Fibroblast of gingiva (primary cell): ENCODE data around the gene ITPK1.

Source experiments
- DNase-seq: peaks from one replicate; pipeline ENCODE4 v3.0.0-alpha.2; 2011; ENCODE audit warnings: low read depth

ITPK1 gene

GRCh38 chr14:92938235-92938875, 177.4 kb downstream of the ITPK1 start:
- no peak for DNase-seq

DNA sequence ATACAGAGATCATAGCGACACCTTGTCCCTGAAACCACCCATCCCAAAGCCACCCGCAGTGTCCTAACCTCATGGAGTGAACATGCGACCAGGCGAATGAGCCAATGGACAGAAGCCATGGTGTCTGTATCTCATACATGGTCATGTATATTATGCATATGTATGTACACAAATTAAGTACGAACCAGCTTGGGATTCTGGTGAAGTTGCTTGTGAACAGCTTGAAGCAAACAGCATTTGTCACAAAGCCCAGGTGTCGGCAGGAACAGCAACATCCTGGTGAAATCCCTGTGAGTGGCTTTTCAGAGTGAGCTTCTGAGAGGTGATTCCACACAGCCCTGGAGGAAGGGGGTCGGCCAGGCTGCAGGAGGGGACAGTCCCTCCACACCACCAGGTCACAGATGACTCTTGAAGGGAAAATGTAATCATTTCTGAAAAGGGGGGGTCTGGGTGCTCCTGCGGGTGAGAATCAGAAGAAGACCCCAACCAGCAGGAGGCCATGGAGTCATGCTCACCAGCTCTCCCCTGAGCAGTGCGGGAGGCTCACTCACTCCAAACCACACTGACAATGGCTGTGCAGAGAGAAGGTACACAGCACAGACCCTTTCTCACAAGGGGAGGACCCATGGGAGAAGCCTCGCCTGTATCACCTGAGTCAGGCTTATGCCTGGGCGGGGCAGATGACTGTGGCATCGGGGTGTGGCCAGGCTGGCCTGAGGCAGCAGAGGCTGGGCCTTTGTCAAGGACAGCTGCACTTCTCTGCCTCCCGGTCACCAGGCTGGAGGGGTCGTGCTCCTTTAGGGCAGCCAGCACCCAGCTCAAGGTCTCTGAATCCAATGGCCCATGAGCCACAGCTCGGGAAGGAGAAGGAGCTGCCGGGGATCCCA, 178.4 kb downstream of the ITPK1 start:
- DNase-seq: no peak

- DNase-seq: no peak
Observed at GRCh38 chr14:92936085-92936484, 179.6 kb downstream of the ITPK1 start.

DNA sequence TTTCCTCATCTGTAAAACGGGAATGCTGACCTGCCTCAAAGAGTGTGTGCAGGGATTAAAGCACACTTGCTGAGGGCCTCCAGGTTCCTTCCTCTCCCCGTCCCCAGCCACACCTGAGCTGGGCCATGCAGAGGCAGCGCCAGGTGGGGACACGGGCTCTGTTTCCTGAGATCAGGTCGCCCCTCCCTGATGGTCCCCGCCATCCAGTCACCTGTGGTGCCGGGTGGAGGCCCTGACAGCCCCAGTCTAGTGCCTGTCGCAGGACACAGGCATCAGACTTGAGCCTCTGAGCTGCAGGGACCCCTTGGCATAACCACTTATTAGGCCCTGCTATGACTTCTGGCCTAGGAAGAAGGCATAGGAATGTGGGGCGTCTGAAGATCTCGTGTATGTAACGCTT, 180.3 kb downstream of the ITPK1 start:
- DNase-seq: no peak

DNA sequence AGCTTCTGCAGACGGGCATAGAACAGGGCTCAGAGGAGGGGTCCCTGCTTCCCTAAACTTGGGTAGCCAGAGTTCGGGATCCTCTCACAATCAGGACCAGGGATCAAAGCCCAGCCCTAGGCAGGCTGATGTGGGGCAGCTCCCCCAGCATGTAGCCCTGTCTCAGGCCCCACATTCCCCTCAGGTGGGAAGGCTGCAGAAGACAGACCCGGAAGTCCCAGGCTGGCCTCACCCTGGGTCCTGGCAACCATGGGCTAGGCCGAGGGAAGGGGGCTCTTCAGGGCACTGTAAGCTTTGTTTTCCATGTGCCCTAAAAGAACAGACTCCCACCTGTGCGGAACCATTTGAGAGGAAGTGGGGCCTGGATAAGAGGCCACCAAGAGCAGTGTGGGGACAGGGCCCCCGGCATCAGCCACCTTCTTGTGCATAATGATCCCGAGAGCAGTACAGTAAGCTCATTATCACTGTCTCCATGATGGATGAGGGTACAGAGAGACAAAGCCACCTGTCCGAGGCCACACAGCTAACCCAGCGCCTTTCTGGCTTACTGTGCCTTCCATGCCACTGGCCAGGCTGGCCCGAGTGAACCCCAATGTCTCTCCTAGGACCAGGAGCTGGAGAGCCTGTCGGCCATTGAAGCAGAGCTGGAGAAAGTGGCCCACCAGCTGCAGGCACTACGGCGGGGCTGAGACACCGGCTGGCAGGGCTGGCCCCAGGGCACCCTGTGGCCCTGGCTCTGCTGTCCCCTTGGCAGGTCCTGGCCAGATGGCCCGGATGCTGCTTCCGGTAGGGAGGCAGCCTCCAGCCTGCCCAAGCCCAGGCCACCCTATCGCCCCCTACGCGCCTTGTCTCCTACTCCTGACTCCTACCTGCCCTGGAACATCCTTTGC, 181.3 kb downstream of the ITPK1 start:
- no peak for DNase-seq

- no peak for DNase-seq
Observed at GRCh38 chr14:92933481-92933880, 182.2 kb downstream of the ITPK1 start.

GRCh38 chr14:92932448-92933395, 183.0 kb downstream of the ITPK1 start:
- DNase-seq: no peak

DNA sequence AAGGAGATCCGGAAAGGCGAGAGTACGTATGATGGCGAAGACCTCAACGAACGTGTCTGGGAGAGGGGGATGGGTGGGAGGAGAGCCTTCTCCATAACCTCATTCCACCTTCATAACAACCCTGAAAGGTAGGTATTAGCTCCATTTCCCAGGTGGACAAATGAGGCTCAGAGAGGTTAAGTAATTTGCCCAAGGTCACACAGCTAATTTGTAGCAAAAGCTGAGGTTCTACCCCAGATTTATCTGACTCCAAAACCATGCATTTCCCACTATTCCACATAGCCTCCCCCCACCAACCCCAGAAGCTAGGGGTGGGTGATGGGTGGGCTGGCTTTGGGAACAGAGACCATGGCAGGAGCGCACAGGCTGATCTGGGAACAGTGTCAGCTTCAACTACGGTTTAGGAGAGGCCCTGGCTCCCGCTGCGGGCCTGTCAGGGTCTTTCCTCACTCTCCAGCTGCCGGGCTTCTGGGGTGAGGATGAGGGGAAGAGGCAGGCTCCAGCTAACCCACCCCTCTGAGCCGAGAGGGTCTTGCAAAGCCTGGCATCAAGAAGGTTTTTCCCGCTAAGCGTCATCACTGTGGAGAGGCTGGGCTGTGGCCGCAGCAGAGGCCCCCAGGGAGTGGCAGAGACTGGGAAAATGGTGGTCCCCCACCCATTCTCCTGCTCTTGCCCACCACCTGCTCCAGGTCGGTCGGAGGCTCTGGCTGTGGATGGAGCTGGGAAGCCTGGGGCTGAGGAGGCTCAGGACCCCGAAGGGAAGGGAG, 183.9 kb downstream of the ITPK1 start:
- DNase-seq: no peak

GRCh38 chr14:92930737-92931602, 184.8 kb downstream of the ITPK1 start:
- DNase-seq: peak; percentile 60

- no peak for DNase-seq
Observed at GRCh38 chr14:92929689-92930608, 185.8 kb downstream of the ITPK1 start.

- no peak for DNase-seq
Observed at GRCh38 chr14:92928961-92929688, 186.6 kb downstream of the ITPK1 start.

DNA sequence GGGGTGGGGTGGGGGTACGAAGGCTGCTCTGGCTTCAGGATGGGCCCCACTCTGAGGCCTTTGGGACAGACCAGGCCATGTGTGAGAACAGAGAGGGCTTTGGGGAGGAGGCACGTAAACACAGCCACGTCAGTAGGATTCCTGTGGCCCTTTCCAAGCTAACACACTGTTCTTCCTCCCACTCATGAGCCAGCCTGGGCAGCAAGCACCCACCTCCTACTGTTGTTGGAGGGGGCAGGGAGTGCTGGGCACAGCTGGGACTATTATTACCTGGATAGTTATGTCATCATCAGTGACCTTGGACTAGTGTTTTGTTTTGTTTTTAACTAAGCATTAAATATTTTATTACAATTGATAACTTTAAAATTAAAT, 187.5 kb downstream of the ITPK1 start:
- no peak for DNase-seq

GRCh38 chr14:92927349-92928257, 188.1 kb downstream of the ITPK1 start:
- no peak for DNase-seq

GRCh38 chr14:92926931-92927330, 188.8 kb downstream of the ITPK1 start:
- no peak for DNase-seq

DNA sequence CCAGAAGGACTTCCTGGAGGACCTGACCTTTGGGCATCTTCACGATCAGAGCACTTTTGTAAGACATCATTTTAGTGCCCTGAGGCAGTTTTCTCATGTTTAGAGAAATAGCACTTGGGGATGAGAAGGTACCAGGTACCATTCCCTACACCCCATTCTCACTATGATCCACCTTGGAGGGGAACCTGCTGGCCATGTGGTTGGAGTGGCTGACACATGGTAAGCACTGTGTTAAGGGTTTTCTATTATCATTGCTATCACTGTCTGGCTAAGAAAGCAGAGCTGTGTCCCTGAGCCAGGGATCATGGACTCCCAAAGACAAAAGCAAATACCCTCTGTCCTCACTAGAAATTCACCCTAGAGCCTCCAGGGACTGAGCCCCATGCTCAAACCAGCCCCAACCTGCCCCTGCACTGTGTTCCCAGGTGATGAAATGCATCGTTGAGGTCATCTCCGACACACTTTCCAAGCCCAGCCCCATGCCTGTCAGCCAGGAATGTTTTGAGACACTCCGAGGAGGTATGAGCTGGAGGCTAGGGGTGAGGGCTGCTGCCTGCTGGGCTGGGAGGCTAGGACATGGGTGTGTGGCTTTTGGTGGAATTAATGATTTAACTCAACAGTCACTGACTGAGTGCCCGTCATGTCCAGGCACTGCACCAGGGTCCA, 189.4 kb downstream of the ITPK1 start:
- no peak for DNase-seq

DNA sequence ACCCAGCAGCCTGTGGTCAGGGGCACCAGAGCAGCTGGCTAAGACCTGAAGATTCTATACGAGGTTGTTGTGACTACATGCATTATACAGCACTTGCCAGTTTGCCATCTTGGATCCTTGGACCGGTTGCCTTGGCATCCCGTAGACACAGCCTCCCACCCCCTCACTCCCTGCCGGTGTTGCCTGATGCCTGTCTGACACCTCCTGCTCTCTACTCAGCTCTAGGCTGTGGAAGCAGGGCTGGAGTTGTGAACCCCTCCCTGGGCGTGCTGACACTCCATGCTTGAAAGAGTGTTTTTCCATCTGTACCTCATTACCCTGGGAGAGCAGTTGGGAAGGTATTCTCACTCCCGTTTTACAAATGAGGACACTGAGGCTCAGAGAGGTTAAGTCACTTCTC, 190.3 kb downstream of the ITPK1 start:
- DNase-seq: no peak
